ENCODE measurements around the gene CFAP70.

Gene CFAP70

GRCh38 chr10:73358331-73359279 lies at the start of gene CFAP70:
CFAP70 (minus strand) TSS chr10:73358864; CDS start chr10:73354796, 4,068 bp downstream.
- TF ChIP-seq RAD21 (IDR thresholded peaks at IDR 0.05; ENCODE audit: low read depth), result no peak
- TF ChIP-seq, protein P1, sequence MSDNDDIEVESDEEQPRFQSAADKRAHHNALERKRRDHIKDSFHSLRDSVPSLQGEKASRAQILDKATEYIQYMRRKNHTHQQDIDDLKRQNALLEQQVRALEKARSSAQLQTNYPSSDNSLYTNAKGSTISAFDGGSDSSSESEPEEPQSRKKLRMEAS (IDR thresholded peaks at IDR 0.05), result peak; percentile 49
- TF ChIP-seq EGR1 (IDR thresholded peaks at IDR 0.05), result no peak
- no peak; the same call in 1 of the 2 replicates for TF ChIP-seq YY1 (IDR thresholded peaks at IDR 0.05; ENCODE audit: low read depth)
- TF ChIP-seq TAF1 (IDR thresholded peaks at IDR 0.05; ENCODE audit: low read depth), result peak; percentile 55
- 0 out of 2 replicates have a peak, but pooled peaks have one; percentile 34 for TF ChIP-seq NFIC (IDR thresholded peaks at IDR 0.05)
- TF ChIP-seq TCF12 (IDR thresholded peaks at IDR 0.05; ENCODE audit: low read depth), result no peak

- TF ChIP-seq EP300 (IDR thresholded peaks at IDR 0.05; ENCODE audit: borderline replicate concordance), result no peak
- TF ChIP-seq TCF12 (IDR thresholded peaks at IDR 0.05; ENCODE audit: low read depth), result no peak
- no peak for TF ChIP-seq CEBPB (IDR thresholded peaks at IDR 0.05)
- TF ChIP-seq RAD21 (IDR thresholded peaks at IDR 0.05; ENCODE audit: low read depth), result no peak
- TF ChIP-seq NFIC (IDR thresholded peaks at IDR 0.05), result no peak
- TF ChIP-seq REST (IDR thresholded peaks at IDR 0.05; ENCODE audit: low read depth), result no peak
- no peak for TF ChIP-seq ZBTB7A (IDR thresholded peaks at IDR 0.05; ENCODE audit: low read depth)
- TF ChIP-seq FOXM1 (IDR thresholded peaks at IDR 0.05; ENCODE audit: borderline replicate concordance, low read depth), result no peak
- no peak for TF ChIP-seq TEAD4 (IDR thresholded peaks at IDR 0.05)
- TF ChIP-seq, protein P2, sequence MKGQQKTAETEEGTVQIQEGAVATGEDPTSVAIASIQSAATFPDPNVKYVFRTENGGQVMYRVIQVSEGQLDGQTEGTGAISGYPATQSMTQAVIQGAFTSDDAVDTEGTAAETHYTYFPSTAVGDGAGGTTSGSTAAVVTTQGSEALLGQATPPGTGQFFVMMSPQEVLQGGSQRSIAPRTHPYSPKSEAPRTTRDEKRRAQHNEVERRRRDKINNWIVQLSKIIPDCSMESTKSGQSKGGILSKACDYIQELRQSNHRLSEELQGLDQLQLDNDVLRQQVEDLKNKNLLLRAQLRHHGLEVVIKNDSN (IDR thresholded peaks at IDR 0.05), result no peak
- TF ChIP-seq YY1 (IDR thresholded peaks at IDR 0.05; ENCODE audit: low read depth), result no peak
- TF ChIP-seq EGR1 (IDR thresholded peaks at IDR 0.05), result no peak
- no peak for TF ChIP-seq CREB1 (IDR thresholded peaks at IDR 0.05; ENCODE audit: low read depth)
- no peak for TF ChIP-seq TAF1 (IDR thresholded peaks at IDR 0.05; ENCODE audit: low read depth)
- TF ChIP-seq, protein P1 (IDR thresholded peaks at IDR 0.05), result no peak
Measured at GRCh38 chr10:73408061-73408460, 49.4 kb upstream of the CFAP70 start.

- TF ChIP-seq TAF1 (IDR thresholded peaks at IDR 0.05; ENCODE audit: low read depth), result no peak
- TF ChIP-seq REST (IDR thresholded peaks at IDR 0.05; ENCODE audit: low read depth), result peak; percentile 81
- no peak for TF ChIP-seq TEAD4 (IDR thresholded peaks at IDR 0.05)
- TF ChIP-seq NFIC (IDR thresholded peaks at IDR 0.05), result no peak
- TF ChIP-seq CEBPB (IDR thresholded peaks at IDR 0.05), result no peak
- TF ChIP-seq EGR1 (IDR thresholded peaks at IDR 0.05), result no peak
- TF ChIP-seq EP300 (IDR thresholded peaks at IDR 0.05; ENCODE audit: borderline replicate concordance), result no peak
Measured at GRCh38 chr10:73407495-73407894, 48.8 kb upstream of the CFAP70 start.

DNA sequence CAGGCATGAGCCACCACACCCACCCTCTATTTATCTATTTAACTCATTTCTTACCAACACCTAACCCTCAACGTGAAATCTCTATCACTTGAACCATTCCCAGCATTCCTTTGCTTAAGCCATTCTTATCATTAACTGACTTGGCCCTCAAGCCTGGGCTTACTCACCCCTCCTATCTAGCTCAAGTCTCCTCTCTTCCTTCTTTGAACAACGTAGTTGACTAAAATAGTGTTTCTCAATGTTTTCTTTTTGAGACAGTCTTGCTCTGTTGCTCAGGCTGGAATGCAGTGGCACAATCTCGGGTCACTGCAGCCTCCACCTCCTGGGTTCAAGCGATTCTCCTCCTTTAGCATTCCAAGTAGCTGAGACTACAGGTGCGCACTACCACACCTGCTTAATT lies 48.2 kb upstream of the CFAP70 start:
- no peak for TF ChIP-seq EGR1 (IDR thresholded peaks at IDR 0.05)
- TF ChIP-seq REST (IDR thresholded peaks at IDR 0.05; ENCODE audit: low read depth), result no peak
- TF ChIP-seq YY1 (IDR thresholded peaks at IDR 0.05; ENCODE audit: low read depth), result no peak
- TF ChIP-seq, protein P2 (IDR thresholded peaks at IDR 0.05), result no peak
- no peak for TF ChIP-seq TAF1 (IDR thresholded peaks at IDR 0.05; ENCODE audit: low read depth)
- no peak for TF ChIP-seq NFIC (IDR thresholded peaks at IDR 0.05)
- TF ChIP-seq CREB1 (IDR thresholded peaks at IDR 0.05; ENCODE audit: low read depth), result no peak
- TF ChIP-seq CEBPB (IDR thresholded peaks at IDR 0.05), result no peak
- no peak for TF ChIP-seq RAD21 (IDR thresholded peaks at IDR 0.05; ENCODE audit: low read depth)
- TF ChIP-seq EP300 (IDR thresholded peaks at IDR 0.05; ENCODE audit: borderline replicate concordance), result no peak
- no peak for TF ChIP-seq FOXM1 (IDR thresholded peaks at IDR 0.05; ENCODE audit: borderline replicate concordance, low read depth)
